Liver (tissue), 3 donors: ENCODE results near the gene CTSA.
A peak's percentile ranks its signal among the peaks of the same experiment; 100 is the strongest.

Experiments used
- EGR1 ChIP-seq, 2 donors: IDR thresholded peaks; 2 replicates each; pipeline ENCODE4 v1.6.1; 2016 to 2018; ENCODE audit warnings: antibody characterized with exemption in 2 of 2, low read depth in 2 of 2
- GABPA ChIP-seq, 2 donors: IDR thresholded peaks in 1 of 2; conservative IDR thresholded peaks in 1 of 2; 2 replicates each; pipeline ENCODE4 v1.6.1; 2016; ENCODE audit warnings: antibody characterized with exemption in 2 of 2, mild to moderate bottlenecking in 1 of 2, moderate library complexity in 1 of 2
- HNF4A ChIP-seq, 2 donors: conservative IDR thresholded peaks; 2 replicates each; pipeline ENCODE4 v1.6.1; 2016; ENCODE audit warnings: antibody characterized with exemption in 2 of 2, mild to moderate bottlenecking in 2 of 2
- JUND ChIP-seq, 2 donors: IDR thresholded peaks; 2 replicates each; pipeline ENCODE4 v1.6.1; 2016; ENCODE audit warnings: antibody characterized with exemption in 2 of 2
- RAD21 ChIP-seq, 2 donors: IDR thresholded peaks; 2 replicates each; pipeline ENCODE4 v1.6.1; 2016; ENCODE audit warnings: antibody characterized with exemption in 2 of 2, mild to moderate bottlenecking in 2 of 2
- RXRA ChIP-seq, 2 donors: IDR thresholded peaks; 2 replicates each; pipeline ENCODE4 v1.6.1; 2017 to 2018; ENCODE audit warnings: antibody characterized with exemption in 2 of 2, mild to moderate bottlenecking in 1 of 2
- SP1 ChIP-seq: IDR thresholded peaks from 2 replicates; pipeline ENCODE4 v1.6.1; 2018; ENCODE audit warnings: antibody characterized with exemption, mild to moderate bottlenecking
- TAF1 ChIP-seq: conservative IDR thresholded peaks from 2 replicates; pipeline ENCODE4 v1.6.1; 2016; ENCODE audit warnings: antibody characterized with exemption, mild to moderate bottlenecking
- YY1 ChIP-seq: IDR thresholded peaks from 2 replicates; pipeline ENCODE4 v1.6.1; 2016; ENCODE audit warnings: antibody characterized with exemption, mild to moderate bottlenecking
- TF ChIP-seq, protein P1 (sequence below): fragments of 150-350 bp; IDR thresholded peaks from 2 replicates; pipeline ENCODE4 v1.5.1; 2017; ENCODE audit warnings: improper control_type of control experiment, low read depth, low read length; ENCODE audit not compliant: missing input control
- TF ChIP-seq, protein P2 (sequence below): IDR thresholded peaks from 2 replicates; pipeline ENCODE4 v1.6.1; 2016; ENCODE audit warnings: antibody characterized with exemption
- TF ChIP-seq, protein P3 (sequence below): IDR thresholded peaks from 2 replicates; pipeline ENCODE4 v1.6.1; 2016; ENCODE audit warnings: antibody characterized with exemption, mild to moderate bottlenecking
- TF ChIP-seq, protein P4 (sequence below): IDR thresholded peaks from 2 replicates; pipeline ENCODE4 v1.6.1; 2016; ENCODE audit warnings: antibody characterized with exemption
- TF ChIP-seq, protein P5 (sequence below): IDR thresholded peaks from 2 replicates; pipeline ENCODE4 v1.6.1; 2016; ENCODE audit warnings: antibody characterized with exemption
- donor health status: healthy.
- donor health status: healthy.

DNA sequence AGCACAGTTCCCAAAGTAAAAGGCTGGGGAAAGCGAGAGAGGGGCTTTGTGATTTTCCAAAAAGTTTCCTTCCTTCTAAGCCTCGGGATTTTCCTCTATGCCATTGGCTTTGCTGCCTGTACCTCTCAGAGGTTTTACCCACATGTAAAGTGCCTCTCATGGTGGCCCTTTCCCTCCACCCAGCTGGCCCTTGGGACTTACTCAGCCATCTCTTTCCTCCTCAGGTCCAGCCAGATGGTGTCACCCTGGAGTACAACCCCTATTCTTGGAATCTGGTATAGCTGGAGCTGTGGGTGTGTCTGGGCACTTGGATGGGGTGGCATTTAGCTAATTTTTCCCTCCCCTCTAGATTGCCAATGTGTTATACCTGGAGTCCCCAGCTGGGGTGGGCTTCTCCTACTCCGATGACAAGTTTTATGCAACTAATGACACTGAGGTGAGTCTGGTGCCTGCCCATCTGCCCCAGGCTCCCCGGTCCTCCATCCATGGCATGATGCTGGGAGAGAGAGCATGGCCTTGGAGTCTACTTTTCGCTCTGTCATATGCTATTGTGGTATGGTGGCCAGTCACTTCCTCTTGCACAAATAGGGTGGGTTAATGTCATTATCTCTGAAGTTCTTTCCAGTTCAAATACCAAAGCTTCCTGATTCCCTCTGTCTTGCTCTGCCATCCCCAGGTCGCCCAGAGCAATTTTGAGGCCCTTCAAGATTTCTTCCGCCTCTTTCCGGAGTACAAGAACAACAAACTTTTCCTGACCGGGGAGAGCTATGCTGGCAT is 1.1 kb downstream of the CTSA start:
- TF ChIP-seq RXRA (IDR thresholded peaks at IDR 0.05) (no peak), GABPA (IDR thresholded peaks at IDR 0.05 in 1 of 2, conservative IDR thresholded peaks at IDR 0.05 in 1 of 2) (no peak), RAD21 (IDR thresholded peaks at IDR 0.05) (no peak), SP1 (no peak), TAF1 (no peak), EGR1 (IDR thresholded peaks at IDR 0.05; ENCODE audit: low read depth in 2 of 2) (no peak), JUND (IDR thresholded peaks at IDR 0.05) (no peak), HNF4A (conservative IDR thresholded peaks at IDR 0.05) (no peak), YY1 (no peak)
- TF ChIP-seq, protein P1, sequence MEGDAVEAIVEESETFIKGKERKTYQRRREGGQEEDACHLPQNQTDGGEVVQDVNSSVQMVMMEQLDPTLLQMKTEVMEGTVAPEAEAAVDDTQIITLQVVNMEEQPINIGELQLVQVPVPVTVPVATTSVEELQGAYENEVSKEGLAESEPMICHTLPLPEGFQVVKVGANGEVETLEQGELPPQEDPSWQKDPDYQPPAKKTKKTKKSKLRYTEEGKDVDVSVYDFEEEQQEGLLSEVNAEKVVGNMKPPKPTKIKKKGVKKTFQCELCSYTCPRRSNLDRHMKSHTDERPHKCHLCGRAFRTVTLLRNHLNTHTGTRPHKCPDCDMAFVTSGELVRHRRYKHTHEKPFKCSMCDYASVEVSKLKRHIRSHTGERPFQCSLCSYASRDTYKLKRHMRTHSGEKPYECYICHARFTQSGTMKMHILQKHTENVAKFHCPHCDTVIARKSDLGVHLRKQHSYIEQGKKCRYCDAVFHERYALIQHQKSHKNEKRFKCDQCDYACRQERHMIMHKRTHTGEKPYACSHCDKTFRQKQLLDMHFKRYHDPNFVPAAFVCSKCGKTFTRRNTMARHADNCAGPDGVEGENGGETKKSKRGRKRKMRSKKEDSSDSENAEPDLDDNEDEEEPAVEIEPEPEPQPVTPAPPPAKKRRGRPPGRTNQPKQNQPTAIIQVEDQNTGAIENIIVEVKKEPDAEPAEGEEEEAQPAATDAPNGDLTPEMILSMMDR, result peak; percentile 7
- TF ChIP-seq, protein P2, sequence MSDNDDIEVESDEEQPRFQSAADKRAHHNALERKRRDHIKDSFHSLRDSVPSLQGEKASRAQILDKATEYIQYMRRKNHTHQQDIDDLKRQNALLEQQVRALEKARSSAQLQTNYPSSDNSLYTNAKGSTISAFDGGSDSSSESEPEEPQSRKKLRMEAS, result no peak
- TF ChIP-seq, protein P3, sequence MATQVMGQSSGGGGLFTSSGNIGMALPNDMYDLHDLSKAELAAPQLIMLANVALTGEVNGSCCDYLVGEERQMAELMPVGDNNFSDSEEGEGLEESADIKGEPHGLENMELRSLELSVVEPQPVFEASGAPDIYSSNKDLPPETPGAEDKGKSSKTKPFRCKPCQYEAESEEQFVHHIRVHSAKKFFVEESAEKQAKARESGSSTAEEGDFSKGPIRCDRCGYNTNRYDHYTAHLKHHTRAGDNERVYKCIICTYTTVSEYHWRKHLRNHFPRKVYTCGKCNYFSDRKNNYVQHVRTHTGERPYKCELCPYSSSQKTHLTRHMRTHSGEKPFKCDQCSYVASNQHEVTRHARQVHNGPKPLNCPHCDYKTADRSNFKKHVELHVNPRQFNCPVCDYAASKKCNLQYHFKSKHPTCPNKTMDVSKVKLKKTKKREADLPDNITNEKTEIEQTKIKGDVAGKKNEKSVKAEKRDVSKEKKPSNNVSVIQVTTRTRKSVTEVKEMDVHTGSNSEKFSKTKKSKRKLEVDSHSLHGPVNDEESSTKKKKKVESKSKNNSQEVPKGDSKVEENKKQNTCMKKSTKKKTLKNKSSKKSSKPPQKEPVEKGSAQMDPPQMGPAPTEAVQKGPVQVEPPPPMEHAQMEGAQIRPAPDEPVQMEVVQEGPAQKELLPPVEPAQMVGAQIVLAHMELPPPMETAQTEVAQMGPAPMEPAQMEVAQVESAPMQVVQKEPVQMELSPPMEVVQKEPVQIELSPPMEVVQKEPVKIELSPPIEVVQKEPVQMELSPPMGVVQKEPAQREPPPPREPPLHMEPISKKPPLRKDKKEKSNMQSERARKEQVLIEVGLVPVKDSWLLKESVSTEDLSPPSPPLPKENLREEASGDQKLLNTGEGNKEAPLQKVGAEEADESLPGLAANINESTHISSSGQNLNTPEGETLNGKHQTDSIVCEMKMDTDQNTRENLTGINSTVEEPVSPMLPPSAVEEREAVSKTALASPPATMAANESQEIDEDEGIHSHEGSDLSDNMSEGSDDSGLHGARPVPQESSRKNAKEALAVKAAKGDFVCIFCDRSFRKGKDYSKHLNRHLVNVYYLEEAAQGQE, result no peak
- TF ChIP-seq, protein P4, sequence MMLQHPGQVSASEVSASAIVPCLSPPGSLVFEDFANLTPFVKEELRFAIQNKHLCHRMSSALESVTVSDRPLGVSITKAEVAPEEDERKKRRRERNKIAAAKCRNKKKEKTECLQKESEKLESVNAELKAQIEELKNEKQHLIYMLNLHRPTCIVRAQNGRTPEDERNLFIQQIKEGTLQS, result no peak
- TF ChIP-seq, protein P5, sequence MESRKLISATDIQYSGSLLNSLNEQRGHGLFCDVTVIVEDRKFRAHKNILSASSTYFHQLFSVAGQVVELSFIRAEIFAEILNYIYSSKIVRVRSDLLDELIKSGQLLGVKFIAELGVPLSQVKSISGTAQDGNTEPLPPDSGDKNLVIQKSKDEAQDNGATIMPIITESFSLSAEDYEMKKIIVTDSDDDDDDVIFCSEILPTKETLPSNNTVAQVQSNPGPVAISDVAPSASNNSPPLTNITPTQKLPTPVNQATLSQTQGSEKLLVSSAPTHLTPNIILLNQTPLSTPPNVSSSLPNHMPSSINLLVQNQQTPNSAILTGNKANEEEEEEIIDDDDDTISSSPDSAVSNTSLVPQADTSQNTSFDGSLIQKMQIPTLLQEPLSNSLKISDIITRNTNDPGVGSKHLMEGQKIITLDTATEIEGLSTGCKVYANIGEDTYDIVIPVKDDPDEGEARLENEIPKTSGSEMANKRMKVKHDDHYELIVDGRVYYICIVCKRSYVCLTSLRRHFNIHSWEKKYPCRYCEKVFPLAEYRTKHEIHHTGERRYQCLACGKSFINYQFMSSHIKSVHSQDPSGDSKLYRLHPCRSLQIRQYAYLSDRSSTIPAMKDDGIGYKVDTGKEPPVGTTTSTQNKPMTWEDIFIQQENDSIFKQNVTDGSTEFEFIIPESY, result no peak
